Measurements from ENCODE around the gene ZNF821. TPM values are rescaled to one million over a fixed set of nuclear protein-coding genes. Genes with fewer than 3 reads are reported as not detected.

Gene ZNF821
- total RNA-seq, 1 experiment from 2014 or later, result 6.4 TPM

DNA sequence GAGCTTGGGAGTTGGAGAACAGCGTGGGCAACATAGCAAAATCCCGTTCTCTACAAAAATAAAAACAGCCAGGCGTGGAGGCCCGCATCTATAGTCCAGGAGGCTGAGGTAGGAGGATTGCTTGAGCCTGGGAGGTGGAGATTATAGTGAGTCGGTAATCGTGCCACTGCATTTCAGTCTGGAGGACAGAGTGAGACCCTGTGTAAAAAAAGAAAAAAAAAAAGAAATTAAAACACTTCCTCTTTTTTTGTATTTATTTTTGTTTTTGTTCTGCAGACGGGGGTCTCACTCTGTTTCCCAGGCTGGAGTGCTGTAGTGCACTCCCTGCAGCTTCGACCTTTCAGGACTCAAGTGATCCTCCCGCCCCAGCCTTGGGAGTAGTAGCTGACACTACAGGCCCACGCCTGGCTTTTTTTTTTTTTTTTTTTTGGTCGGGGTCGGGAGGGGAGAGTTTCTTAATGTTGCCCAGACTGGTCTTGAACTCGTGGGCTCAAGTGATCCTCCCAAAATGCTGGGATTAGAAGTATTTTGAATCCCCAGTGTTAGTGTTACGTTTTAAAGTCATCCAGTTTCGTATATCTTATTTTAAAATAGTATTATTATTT is 12.9 kb upstream of the ZNF821 start:
- ATAC-seq (no peak), DNase-seq (ENCODE audit: low read depth, low spot score) (no peak)
- in situ Hi-C loops (cut with HindIII; ENCODE audit: low pct_unique_long_range_greater_than_20kb, low sequenced_read_pairs) (no loop called here), intact Hi-C loops (cut with micrococcal nuclease; ENCODE audit: unreplicated experiment) (no loop called here)
- Histone ChIP-seq H3K4me3 (ENCODE audit: low read depth in 2 of 2, low read length in 2 of 2) (peak overlapping the region; percentile 83 to 87), H3K27me3 (ENCODE audit: control insufficient read depth, insufficient read depth, low read length) (no peaks in the 10 kb centered on the region), H3K9me3 (ENCODE audit: control insufficient read depth, insufficient read depth, low read depth, low read length) (no peaks in the 10 kb centered on the region), H3K4me1 (ENCODE audit: control insufficient read depth, insufficient read depth, low read length) (peaks cover 5% of the 10 kb centered on the region; the same call in 1 of the 2 replicates), H3K36me3 (ENCODE audit: control insufficient read depth, insufficient read depth, low read length) (peaks cover 7% of the 10 kb centered on the region), H3K27ac (ENCODE audit: low read length) (peak overlapping the region; percentile 94)
- no TSS peak for BruUV-seq (replicated peaks)
- ChIA-PET POLR2A (no interaction called here), CTCF (no interaction called here)
- TF ChIP-seq, protein P1, sequence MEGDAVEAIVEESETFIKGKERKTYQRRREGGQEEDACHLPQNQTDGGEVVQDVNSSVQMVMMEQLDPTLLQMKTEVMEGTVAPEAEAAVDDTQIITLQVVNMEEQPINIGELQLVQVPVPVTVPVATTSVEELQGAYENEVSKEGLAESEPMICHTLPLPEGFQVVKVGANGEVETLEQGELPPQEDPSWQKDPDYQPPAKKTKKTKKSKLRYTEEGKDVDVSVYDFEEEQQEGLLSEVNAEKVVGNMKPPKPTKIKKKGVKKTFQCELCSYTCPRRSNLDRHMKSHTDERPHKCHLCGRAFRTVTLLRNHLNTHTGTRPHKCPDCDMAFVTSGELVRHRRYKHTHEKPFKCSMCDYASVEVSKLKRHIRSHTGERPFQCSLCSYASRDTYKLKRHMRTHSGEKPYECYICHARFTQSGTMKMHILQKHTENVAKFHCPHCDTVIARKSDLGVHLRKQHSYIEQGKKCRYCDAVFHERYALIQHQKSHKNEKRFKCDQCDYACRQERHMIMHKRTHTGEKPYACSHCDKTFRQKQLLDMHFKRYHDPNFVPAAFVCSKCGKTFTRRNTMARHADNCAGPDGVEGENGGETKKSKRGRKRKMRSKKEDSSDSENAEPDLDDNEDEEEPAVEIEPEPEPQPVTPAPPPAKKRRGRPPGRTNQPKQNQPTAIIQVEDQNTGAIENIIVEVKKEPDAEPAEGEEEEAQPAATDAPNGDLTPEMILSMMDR (IDR thresholded peaks at IDR 0.05), result no peak
- no peak for TF ChIP-seq POLR2AphosphoS5 (IDR thresholded peaks at IDR 0.05; ENCODE audit: low read depth, low read length)
- no peak for TF ChIP-seq SIN3A (IDR thresholded peaks at IDR 0.05; ENCODE audit: borderline replicate concordance, insufficient read depth, low read depth, low read length)
- TF ChIP-seq, protein P2, sequence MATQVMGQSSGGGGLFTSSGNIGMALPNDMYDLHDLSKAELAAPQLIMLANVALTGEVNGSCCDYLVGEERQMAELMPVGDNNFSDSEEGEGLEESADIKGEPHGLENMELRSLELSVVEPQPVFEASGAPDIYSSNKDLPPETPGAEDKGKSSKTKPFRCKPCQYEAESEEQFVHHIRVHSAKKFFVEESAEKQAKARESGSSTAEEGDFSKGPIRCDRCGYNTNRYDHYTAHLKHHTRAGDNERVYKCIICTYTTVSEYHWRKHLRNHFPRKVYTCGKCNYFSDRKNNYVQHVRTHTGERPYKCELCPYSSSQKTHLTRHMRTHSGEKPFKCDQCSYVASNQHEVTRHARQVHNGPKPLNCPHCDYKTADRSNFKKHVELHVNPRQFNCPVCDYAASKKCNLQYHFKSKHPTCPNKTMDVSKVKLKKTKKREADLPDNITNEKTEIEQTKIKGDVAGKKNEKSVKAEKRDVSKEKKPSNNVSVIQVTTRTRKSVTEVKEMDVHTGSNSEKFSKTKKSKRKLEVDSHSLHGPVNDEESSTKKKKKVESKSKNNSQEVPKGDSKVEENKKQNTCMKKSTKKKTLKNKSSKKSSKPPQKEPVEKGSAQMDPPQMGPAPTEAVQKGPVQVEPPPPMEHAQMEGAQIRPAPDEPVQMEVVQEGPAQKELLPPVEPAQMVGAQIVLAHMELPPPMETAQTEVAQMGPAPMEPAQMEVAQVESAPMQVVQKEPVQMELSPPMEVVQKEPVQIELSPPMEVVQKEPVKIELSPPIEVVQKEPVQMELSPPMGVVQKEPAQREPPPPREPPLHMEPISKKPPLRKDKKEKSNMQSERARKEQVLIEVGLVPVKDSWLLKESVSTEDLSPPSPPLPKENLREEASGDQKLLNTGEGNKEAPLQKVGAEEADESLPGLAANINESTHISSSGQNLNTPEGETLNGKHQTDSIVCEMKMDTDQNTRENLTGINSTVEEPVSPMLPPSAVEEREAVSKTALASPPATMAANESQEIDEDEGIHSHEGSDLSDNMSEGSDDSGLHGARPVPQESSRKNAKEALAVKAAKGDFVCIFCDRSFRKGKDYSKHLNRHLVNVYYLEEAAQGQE (IDR thresholded peaks at IDR 0.05; ENCODE audit: insufficient read depth in 1 of 2, low read depth in 2 of 2, low read length in 1 of 2), result no peak
- no peak for TF ChIP-seq TCF7L2 (IDR thresholded peaks at IDR 0.05; ENCODE audit: low read depth, low read length)

DNA sequence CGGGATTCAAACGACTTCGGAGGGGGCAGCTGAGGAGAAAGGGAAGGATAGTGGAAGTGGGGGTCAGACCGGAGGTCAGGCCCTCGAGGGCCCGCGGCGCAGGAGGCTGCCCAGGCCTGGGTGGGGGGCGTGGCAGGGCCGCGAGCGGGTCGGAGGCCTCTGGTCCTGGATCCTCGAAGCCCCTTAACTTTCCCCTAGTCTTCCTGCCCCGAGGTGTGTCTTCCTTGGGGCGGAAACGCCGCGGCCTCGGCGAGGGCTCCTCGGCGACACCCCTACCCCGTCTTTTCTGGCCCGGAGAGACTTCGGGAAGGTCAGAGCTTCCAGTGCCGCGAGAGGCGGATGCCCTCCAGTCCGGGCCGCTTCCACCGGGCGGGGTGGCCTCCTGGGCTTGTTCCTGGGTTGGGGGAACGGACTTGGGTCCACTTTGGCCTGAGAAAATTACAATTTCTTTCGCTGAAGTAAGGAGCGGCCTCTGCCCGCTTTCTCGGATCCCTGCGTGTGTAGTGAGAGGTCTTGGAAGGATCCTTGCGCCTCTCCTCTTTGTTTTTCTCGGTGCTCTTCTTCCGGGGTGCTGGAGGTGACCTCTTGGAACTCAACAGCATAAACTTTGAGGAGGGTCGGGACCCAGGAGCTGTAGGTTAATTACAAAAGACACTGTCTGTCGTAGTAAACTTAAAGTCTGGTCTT is 11.8 kb upstream of the ZNF821 start:
- CTCF ChIA-PET, result no interaction called here
- H3K27me3 ChIP-seq (ENCODE audit: control insufficient read depth, insufficient read depth, low read length), result no peaks in the 10 kb centered on the region
- no peaks in the 10 kb centered on the region for H3K9me3 ChIP-seq (ENCODE audit: control insufficient read depth, insufficient read depth, low read depth, low read length)
- peaks cover 3% of the 10 kb centered on the region; the same call in 1 of the 2 replicates for H3K4me1 ChIP-seq (ENCODE audit: control insufficient read depth, insufficient read depth, low read length)
- no TSS peak for BruUV-seq (replicated peaks)
- DNase-seq (ENCODE audit: low read depth, low spot score), result no peak
- intact Hi-C loops (cut with micrococcal nuclease; ENCODE audit: unreplicated experiment), result no loop called here
- H3K4me3 ChIP-seq (ENCODE audit: low read depth in 2 of 2, low read length in 2 of 2), result peak overlapping the region; percentile 83 to 87
- ATAC-seq, result peak; percentile 68
- POLR2A ChIA-PET, result interaction anchor here (0.6 kb wide), 1 partner anchor 22 kb away, joined by 3 read pairs; no protein-coding TSS in a partner anchor
- TF ChIP-seq SIN3A (IDR thresholded peaks at IDR 0.05; ENCODE audit: borderline replicate concordance, insufficient read depth, low read depth, low read length) (no peak), TCF7L2 (IDR thresholded peaks at IDR 0.05; ENCODE audit: low read depth, low read length) (no peak), POLR2AphosphoS5 (IDR thresholded peaks at IDR 0.05; ENCODE audit: low read depth, low read length) (no peak)
- TF ChIP-seq, protein P2 (IDR thresholded peaks at IDR 0.05; ENCODE audit: insufficient read depth in 1 of 2, low read depth in 2 of 2, low read length in 1 of 2), result no peak
- TF ChIP-seq, protein P1 (IDR thresholded peaks at IDR 0.05), result no peak
- peaks cover 7% of the 10 kb centered on the region for H3K36me3 ChIP-seq (ENCODE audit: control insufficient read depth, insufficient read depth, low read length)
- peak overlapping the region; percentile 94 for H3K27ac ChIP-seq (ENCODE audit: low read length)
- in situ Hi-C loops (cut with HindIII; ENCODE audit: low pct_unique_long_range_greater_than_20kb, low sequenced_read_pairs), result no loop called here
